Tibial nerve (tissue), 4 donors: Measurements from ENCODE around the gene MARCKSL1. TPM values are rescaled to one million over a fixed set of nuclear protein-coding genes. Genes with fewer than 3 reads are reported as not detected.

Experiments
- DNase-seq, 2 donors: peaks; one replicate each; pipeline ENCODE4 v3.0.0-alpha.2; 2019; ENCODE audit warnings: low spot score in 2 of 2
- H3K27ac ChIP-seq, 4 donors: fragments of 200-600 bp; sonication (generic) in 3 of 4; one replicate each; pipeline ENCODE4 v1.5.1; 2017 to 2019; ENCODE audit warnings: mild to moderate bottlenecking in 1 of 4
- H3K27me3 ChIP-seq, 2 donors: fragments of 200-600 bp; sonication (generic) in 1 of 2; one replicate each; pipeline versions ENCODE4 v1.5.1 to v1.6.0; 2017 to 2019
- H3K36me3 ChIP-seq, 3 donors: fragments of 200-600 bp; sonication (generic); one replicate each; pipeline ENCODE4 v1.5.1; 2018 to 2019
- H3K4me1 ChIP-seq, 4 donors: fragments of 200-600 bp; sonication (generic) in 3 of 4; one replicate each; pipeline ENCODE4 v1.5.1; 2017 to 2019
- H3K4me3 ChIP-seq, 4 donors: fragments of 200-600 bp; sonication (generic) in 3 of 4; one replicate each; pipeline ENCODE4 v1.5.1; 2017 to 2019; ENCODE audit warnings: mild to moderate bottlenecking in 1 of 4, moderate library complexity in 1 of 4
- H3K9me3 ChIP-seq, 4 donors: fragments of 200-600 bp; sonication (generic) in 3 of 4; one replicate each; pipeline ENCODE4 v1.5.1; 2017 to 2019
- EP300 ChIP-seq, 2 donors: sonication (generic); formaldehyde crosslinking; IDR thresholded peaks; one replicate each; pipeline ENCODE4 v1.6.1; 2017; ENCODE audit warnings: antibody characterized with exemption in 2 of 2, mild to moderate bottlenecking in 1 of 2
- POLR2A ChIP-seq, 2 donors: fragments of 450-650 bp; IDR thresholded peaks; one replicate each; pipeline ENCODE4 v1.6.1; 2017; ENCODE audit warnings: antibody characterized with exemption in 2 of 2, mild to moderate bottlenecking in 2 of 2, moderate library complexity in 2 of 2
- WGBS, 2 donors: methylation state at CpG; one replicate each; pipeline ENCODE4 v1.1.5; 2018; 5-methylcytosine and 5-hydroxymethylcytosine counted together
- total RNA-seq, 4 donors: library from RNA; depleted of rRNA; stranded (reverse); fragments of >200 nt; gene quantifications; one replicate each; pipeline ENCODE4 v1.1.0, GENCODE V29; 2016
- TF ChIP-seq, protein P1 (sequence below), 5 experiments: fragments of 200-600 bp in 3 of 5; fragments of 450-650 bp in 2 of 5; sonication (generic) in 3 of 5; IDR thresholded peaks; one replicate each; pipeline ENCODE4 v1.5.1; 2016 to 2019; ENCODE audit warnings: antibody characterized with exemption in 5 of 5, mild to moderate bottlenecking in 3 of 5, moderate library complexity in 2 of 5

MARCKSL1 gene
- total RNA-seq, 4 donors from 2014 or later: 42.4 to 61.2 (median 45.0) TPM

DNA sequence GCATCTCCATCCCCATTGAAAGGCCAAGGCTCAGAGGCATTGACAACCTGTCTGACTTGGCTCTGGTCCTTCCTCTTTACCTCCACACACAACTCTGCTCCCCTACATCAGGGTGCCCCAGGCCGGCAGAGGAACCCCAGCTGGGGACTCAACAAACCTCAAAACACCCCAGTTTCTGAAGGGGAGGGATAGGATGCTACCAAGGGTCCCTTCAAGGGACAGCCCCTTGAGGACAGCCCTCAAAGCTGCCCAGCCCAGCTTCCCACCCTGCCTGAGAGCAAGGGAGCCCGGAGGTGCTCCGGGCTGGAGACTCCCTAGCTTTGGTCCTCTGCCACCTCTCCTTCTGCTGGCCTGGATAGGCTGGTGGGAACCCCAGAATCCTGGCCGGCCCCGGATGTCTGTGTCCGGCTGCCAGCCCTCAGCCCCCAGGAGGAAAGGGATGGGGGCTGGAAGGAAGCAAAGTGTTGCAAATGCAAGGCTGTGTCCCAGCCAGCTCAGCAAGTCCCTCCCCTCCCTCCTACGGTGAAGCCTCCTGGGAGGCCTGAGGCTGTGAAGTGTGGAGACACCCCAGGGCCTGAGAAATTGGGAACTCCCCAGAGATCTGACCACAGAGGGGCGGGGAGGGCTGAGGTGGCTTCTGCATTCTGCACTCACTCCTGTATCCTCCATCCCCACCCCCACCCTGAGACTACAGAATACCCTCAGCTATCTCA lies 1.1 kb upstream of the MARCKSL1 start:
- peak overlapping the region in 1 of 4 donors; percentile 76 for H3K4me3 ChIP-seq
- 49 to 50% methylated on average over 6 to 8 of the region's 8 CpGs for WGBS, 2 donors
- no peaks in the 10 kb centered on the region for H3K9me3 ChIP-seq
- TF ChIP-seq, protein P1, sequence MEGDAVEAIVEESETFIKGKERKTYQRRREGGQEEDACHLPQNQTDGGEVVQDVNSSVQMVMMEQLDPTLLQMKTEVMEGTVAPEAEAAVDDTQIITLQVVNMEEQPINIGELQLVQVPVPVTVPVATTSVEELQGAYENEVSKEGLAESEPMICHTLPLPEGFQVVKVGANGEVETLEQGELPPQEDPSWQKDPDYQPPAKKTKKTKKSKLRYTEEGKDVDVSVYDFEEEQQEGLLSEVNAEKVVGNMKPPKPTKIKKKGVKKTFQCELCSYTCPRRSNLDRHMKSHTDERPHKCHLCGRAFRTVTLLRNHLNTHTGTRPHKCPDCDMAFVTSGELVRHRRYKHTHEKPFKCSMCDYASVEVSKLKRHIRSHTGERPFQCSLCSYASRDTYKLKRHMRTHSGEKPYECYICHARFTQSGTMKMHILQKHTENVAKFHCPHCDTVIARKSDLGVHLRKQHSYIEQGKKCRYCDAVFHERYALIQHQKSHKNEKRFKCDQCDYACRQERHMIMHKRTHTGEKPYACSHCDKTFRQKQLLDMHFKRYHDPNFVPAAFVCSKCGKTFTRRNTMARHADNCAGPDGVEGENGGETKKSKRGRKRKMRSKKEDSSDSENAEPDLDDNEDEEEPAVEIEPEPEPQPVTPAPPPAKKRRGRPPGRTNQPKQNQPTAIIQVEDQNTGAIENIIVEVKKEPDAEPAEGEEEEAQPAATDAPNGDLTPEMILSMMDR (IDR thresholded peaks at IDR 0.05): no peak
- no peak for TF ChIP-seq POLR2A (IDR thresholded peaks at IDR 0.05)
- TF ChIP-seq EP300 (IDR thresholded peaks at IDR 0.05): no peak
- H3K27me3 ChIP-seq: no peaks in the 10 kb centered on the region
- peak overlapping the region; percentile 25 to 91 (median 86) for H3K27ac ChIP-seq
- peaks cover 0 to 13% (median 0%) of the 10 kb centered on the region in 3 donors for H3K36me3 ChIP-seq
- peaks cover 0 to 54% (median 33%) of the 10 kb centered on the region in 4 donors for H3K4me1 ChIP-seq
- no peak for DNase-seq

DNA sequence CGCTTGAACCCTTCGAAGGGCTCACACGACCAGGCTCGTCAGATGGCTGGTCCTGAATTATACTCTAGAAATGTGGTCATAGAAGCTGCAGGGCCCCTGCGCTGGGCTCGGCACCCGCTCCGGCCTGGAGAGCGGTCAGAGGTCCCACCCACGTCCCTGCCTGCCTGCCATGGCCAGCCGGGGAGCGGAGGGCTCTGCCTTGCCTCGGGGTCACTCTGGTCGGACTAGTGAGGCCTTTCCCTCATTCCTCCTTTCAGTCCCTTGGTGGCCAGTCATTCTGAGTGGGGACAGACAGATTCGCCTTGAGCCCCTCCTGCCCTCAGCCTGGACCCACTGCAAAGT lies 529 bp upstream of the MARCKSL1 start:
- H3K27me3 ChIP-seq: no peaks in the 10 kb centered on the region
- no peaks in the 10 kb centered on the region for H3K9me3 ChIP-seq
- peaks cover 0 to 49% (median 33%) of the 10 kb centered on the region in 4 donors for H3K4me1 ChIP-seq
- peaks cover 0 to 18% (median 0%) of the 10 kb centered on the region in 3 donors for H3K36me3 ChIP-seq
- peak overlapping the region; percentile 25 to 91 (median 86) for H3K27ac ChIP-seq
- no peak for DNase-seq
- 20 to 25% methylated on average over 12 of the region's 15 CpGs for WGBS, 2 donors
- TF ChIP-seq POLR2A (IDR thresholded peaks at IDR 0.05) (no peak), EP300 (IDR thresholded peaks at IDR 0.05) (no peak)
- TF ChIP-seq, protein P1 (IDR thresholded peaks at IDR 0.05): no peak
- H3K4me3 ChIP-seq: peak overlapping the region; percentile 61 to 84 (median 73)

DNA sequence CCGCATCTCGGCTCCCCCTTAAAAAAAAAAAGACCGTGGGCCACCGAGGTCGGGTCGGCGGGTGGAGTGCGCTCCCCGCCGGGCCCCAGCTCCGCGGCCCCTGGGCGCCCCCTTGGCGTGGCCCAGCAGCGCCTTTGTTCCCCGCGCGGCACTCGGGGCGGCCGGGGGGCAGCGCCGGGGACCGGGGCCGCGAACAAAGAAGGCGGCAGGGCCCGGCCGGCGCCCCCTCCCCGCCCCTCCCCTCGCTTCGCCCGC lies 571 bp downstream of the MARCKSL1 start:
- peak overlapping the region; percentile 25 to 91 (median 86) for H3K27ac ChIP-seq
- peaks cover 0 to 29% (median 5%) of the 10 kb centered on the region in 3 donors for H3K36me3 ChIP-seq

DNA sequence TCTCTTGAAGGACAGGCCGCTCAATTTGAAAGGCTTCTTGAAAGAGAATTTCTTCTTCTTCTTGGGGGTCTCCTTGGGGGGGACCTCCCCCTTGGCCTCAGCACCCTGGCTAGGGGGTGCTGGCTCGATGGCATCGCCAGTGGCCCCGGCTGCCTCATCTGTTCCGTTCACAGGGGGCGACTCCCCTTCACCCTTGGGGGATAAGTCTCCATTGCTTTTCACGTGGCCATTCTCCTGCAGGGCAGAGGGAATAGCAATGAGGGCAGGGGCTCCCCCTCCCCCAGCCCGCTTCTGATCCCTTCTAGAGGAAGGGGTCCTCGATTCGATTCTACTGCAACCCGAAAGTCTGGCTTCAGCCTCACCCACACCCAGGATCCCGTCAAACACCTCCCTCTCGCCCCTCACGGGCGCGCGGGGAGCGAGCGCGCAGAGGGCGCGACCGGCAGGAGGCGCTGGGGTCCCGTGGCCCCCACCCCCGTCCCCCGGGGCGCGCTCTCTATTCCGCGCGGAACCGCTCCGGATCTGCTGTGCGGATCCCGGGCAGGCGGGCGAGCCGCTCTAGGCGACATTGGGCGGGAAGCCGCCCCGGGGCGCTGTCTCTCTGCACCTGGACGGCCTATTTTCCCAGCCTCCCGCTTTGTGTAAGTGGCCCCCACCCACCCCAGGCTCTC lies 1.0 kb downstream of the MARCKSL1 start:
- H3K4me1 ChIP-seq: peaks cover 0 to 44% (median 33%) of the 10 kb centered on the region in 4 donors
- peaks cover 0 to 34% (median 5%) of the 10 kb centered on the region in 3 donors for H3K36me3 ChIP-seq
- peak overlapping the region; percentile 25 to 91 (median 86) for H3K27ac ChIP-seq
- no peak for DNase-seq
- no peaks in the 10 kb centered on the region for H3K9me3 ChIP-seq
- TF ChIP-seq, protein P1 (IDR thresholded peaks at IDR 0.05): peak; percentile 73 to 85 (median 79)
- peak in 1 of 2 donors; percentile 50 for TF ChIP-seq EP300 (IDR thresholded peaks at IDR 0.05)
- no peak for TF ChIP-seq POLR2A (IDR thresholded peaks at IDR 0.05)
- WGBS, 2 donors: 2 to 20% methylated on average over 10 to 30 of the region's 46 CpGs
- peak overlapping the region; percentile 60 to 84 (median 68) for H3K4me3 ChIP-seq
- no peaks in the 10 kb centered on the region for H3K27me3 ChIP-seq

More for the DNA sequence above, 571 bp downstream of the MARCKSL1 start:
- TF ChIP-seq, protein P1 (IDR thresholded peaks at IDR 0.05): no peak
- TF ChIP-seq POLR2A (IDR thresholded peaks at IDR 0.05) (no peak), EP300 (IDR thresholded peaks at IDR 0.05) (no peak)
- peaks cover 0 to 44% (median 33%) of the 10 kb centered on the region in 4 donors for H3K4me1 ChIP-seq
- WGBS, 2 donors: 0 to 6% methylated on average over 7 to 12 of the region's 34 CpGs
- no peaks in the 10 kb centered on the region for H3K9me3 ChIP-seq
- H3K4me3 ChIP-seq: peak overlapping the region; percentile 60 to 84 (median 68)
- no peaks in the 10 kb centered on the region for H3K27me3 ChIP-seq
- no peak for DNase-seq

DNA sequence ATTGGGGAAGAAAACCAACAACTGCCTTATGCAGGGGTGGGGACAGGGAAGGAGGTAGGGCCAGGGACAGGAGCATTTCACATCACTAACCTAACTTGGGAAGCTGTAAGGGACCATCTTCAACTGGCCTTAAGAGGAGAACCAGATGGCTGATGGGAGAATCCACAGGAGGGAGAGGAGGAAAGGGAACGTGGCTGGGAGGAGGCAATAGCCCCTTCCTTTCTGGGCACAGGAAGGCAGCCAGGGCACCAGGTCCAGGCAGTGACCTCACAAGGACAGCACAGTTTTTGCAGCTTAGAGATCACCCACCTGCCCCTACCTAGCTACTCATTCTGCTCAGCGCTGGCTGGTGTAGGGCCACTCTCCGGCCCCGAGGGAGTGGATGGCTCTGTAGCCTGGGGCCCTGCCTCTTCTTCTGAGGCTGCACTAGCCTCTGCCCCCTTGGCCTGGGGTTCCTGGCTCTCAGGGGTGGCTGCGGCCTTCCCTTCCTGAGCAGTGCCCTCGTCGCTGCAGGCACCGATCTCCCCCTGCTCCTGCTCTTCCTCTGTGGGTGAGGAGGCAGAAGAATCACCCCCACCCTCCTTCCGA lies 1.7 kb downstream of the MARCKSL1 start:
- peaks cover 0 to 39% (median 5%) of the 10 kb centered on the region in 3 donors for H3K36me3 ChIP-seq
- no peaks in the 10 kb centered on the region for H3K27me3 ChIP-seq
- H3K4me3 ChIP-seq: peak overlapping the region; percentile 60 to 84 (median 68)
- H3K9me3 ChIP-seq: no peaks in the 10 kb centered on the region
- TF ChIP-seq, protein P1 (IDR thresholded peaks at IDR 0.05): no peak
- TF ChIP-seq POLR2A (IDR thresholded peaks at IDR 0.05) (no peak), EP300 (IDR thresholded peaks at IDR 0.05) (no peak)
- WGBS, 2 donors: 30 to 41% methylated on average over 9 of the region's 9 CpGs
- H3K4me1 ChIP-seq: peaks cover 0 to 41% (median 33%) of the 10 kb centered on the region in 4 donors
- peak overlapping the region; percentile 25 to 91 (median 86) for H3K27ac ChIP-seq
- DNase-seq: no peak
